HL-60 (cell line): ENCODE measurements around the gene TMEM132A.

ENCODE experiments used
- DNase-seq, 2 experiments: peaks; one replicate each; pipeline ENCODE4 v3.0.0-alpha.2; 2010 to 2020; ENCODE audit warnings: low read depth in 1 of 2, low spot score in 1 of 2
- H3K27ac ChIP-seq: fragments of 250-450 bp; sonication (Bioruptor Pico); replicated peaks from 2 replicates; pipeline ENCODE4 v1.5.1; 2020; ENCODE audit warnings: mild to moderate bottlenecking, moderate library complexity
- H3K27me3 ChIP-seq: fragments of 250-450 bp; sonication (Bioruptor Pico); 2 replicates; pipeline ENCODE4 v1.5.1; 2021; ENCODE audit warnings: mild to moderate bottlenecking, moderate library complexity; ENCODE audit not compliant: insufficient read depth, poor library complexity, severe bottlenecking
- H3K4me3 ChIP-seq: replicated peaks from 2 replicates; pipeline ENCODE4 v1.5.1; 2011; ENCODE audit warnings: mild to moderate bottlenecking, control low read depth, low read length; ENCODE audit not compliant: insufficient read depth
- CTCF ChIP-seq: IDR thresholded peaks from one replicate; pipeline ENCODE4 v1.5.1; 2011; ENCODE audit warnings: low read length, control low read depth, inconsistent platforms; ENCODE audit not compliant: insufficient read depth
- GABPA ChIP-seq: IDR thresholded peaks from 2 replicates; pipeline ENCODE4 v1.6.1; 2012; ENCODE audit warnings: low read depth
- POLR2AphosphoS5 ChIP-seq: IDR thresholded peaks from 2 replicates; pipeline ENCODE4 v1.6.1; 2012; ENCODE audit warnings: low read depth
- REST ChIP-seq: IDR thresholded peaks from 2 replicates; pipeline ENCODE4 v1.6.1; 2012; ENCODE audit warnings: low read depth; ENCODE audit not compliant: insufficient replicate concordance
- SPI1 ChIP-seq: IDR thresholded peaks from 2 replicates; pipeline ENCODE4 v1.6.1; 2012; ENCODE audit warnings: low read depth, mild to moderate bottlenecking, borderline replicate concordance

The TMEM132A gene

DNA sequence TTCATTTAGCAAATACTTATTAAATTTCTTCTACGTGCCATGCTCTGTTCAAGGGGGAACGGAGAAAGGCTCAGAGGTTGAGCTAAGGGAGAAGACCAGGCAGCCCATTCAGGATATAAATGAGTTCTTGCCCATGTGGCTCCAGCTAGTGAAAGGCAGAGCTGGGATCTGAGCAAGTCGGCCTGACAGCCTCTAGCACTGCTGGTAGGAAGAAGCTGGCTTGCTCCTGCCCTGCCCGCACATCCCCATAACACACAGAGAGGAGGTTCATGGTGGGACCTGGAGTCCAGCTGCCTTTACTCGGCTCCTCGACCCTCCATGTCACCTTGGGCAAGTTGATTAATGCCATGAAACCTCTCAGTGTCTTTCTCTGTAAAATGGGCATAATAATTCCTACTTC, 25.8 kb downstream of the TMEM132A start:
- no peak for TF ChIP-seq REST
- TF ChIP-seq GABPA: no peak
- no peak for TF ChIP-seq CTCF
- no peak for TF ChIP-seq SPI1
- TF ChIP-seq POLR2AphosphoS5: no peak
- H3K4me3 ChIP-seq: no peak overlapping the region
- H3K27ac ChIP-seq: no peak overlapping the region
- DNase-seq: no peak
- peaks cover 29% of the 10 kb centered on the region for H3K27me3 ChIP-seq

GRCh38 chr11:60950933-60951605, 26.8 kb downstream of the TMEM132A start:
- TF ChIP-seq CTCF (no peak), POLR2AphosphoS5 (no peak), GABPA (no peak), SPI1 (no peak), REST (no peak)
- peaks cover 27% of the 10 kb centered on the region for H3K27me3 ChIP-seq
- no peak overlapping the region for H3K27ac ChIP-seq
- H3K4me3 ChIP-seq: peak overlapping the region; percentile 36
- DNase-seq: no peak

- Histone ChIP-seq H3K27ac (peak overlapping the region; percentile 64), H3K27me3 (peaks cover 30% of the 10 kb centered on the region), H3K4me3 (peak overlapping the region; percentile 36)
- TF ChIP-seq CTCF: no peak
- no peak for TF ChIP-seq REST
- TF ChIP-seq POLR2AphosphoS5: no peak
- TF ChIP-seq SPI1: no peak
- no peak for TF ChIP-seq GABPA
- no peak for DNase-seq
Observed at GRCh38 chr11:60951606-60951903, 27.3 kb downstream of the TMEM132A start.
